Mononuclear cell (primary cell): ENCODE data around the gene CASP2. TPM values are rescaled to one million over a fixed set of nuclear protein-coding genes. Genes with fewer than 3 reads are reported as not detected.

ENCODE experiments used
- H3K27me3 ChIP-seq: 2 replicates; pipeline ENCODE4 v1.6.0; 2011; ENCODE audit warnings: low read length, control low read depth; ENCODE audit not compliant: insufficient read depth
- H3K4me1 ChIP-seq: 2 replicates; pipeline ENCODE4 v1.5.1; 2011; ENCODE audit warnings: mild to moderate bottlenecking, low read length, control low read depth; ENCODE audit not compliant: insufficient read depth
- H3K4me3 ChIP-seq: 2 replicates; pipeline ENCODE4 v1.5.1; 2011; ENCODE audit warnings: mild to moderate bottlenecking, low read length, moderate library complexity
- H3K9me3 ChIP-seq: 2 replicates; pipeline ENCODE4 v1.5.1; 2011; ENCODE audit warnings: low read depth, mild to moderate bottlenecking, control low read depth, low read length
- total RNA-seq: library from RNA; depleted of rRNA; stranded (reverse); fragments of >200 nt; gene quantifications from one replicate; pipeline ENCODE4 v1.2.3, GENCODE V29; 2012

CASP2 gene
- total RNA-seq, 1 donor = 13.7 TPM

DNA sequence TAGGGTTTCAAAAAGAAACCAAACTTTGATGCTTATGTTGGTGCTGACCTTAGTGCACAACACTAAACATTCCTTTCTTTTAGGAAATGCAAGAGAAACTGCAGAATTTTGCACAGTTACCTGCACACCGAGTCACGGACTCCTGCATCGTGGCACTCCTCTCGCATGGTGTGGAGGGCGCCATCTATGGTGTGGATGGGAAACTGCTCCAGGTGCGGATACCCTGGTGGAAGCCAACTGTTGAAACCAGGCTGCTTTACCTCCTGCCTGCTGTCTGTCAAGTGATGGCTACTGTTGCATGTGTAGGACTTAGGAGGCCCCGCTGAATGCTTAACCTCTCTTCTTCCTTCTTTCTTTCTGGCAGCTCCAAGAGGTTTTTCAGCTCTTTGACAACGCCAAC, 11.7 kb downstream of the CASP2 start:
- H3K4me1 ChIP-seq = peaks cover 48% of the 10 kb centered on the region
- no peak overlapping the region for H3K4me3 ChIP-seq
- H3K9me3 ChIP-seq = no peaks in the 10 kb centered on the region
- no peaks in the 10 kb centered on the region for H3K27me3 ChIP-seq

DNA sequence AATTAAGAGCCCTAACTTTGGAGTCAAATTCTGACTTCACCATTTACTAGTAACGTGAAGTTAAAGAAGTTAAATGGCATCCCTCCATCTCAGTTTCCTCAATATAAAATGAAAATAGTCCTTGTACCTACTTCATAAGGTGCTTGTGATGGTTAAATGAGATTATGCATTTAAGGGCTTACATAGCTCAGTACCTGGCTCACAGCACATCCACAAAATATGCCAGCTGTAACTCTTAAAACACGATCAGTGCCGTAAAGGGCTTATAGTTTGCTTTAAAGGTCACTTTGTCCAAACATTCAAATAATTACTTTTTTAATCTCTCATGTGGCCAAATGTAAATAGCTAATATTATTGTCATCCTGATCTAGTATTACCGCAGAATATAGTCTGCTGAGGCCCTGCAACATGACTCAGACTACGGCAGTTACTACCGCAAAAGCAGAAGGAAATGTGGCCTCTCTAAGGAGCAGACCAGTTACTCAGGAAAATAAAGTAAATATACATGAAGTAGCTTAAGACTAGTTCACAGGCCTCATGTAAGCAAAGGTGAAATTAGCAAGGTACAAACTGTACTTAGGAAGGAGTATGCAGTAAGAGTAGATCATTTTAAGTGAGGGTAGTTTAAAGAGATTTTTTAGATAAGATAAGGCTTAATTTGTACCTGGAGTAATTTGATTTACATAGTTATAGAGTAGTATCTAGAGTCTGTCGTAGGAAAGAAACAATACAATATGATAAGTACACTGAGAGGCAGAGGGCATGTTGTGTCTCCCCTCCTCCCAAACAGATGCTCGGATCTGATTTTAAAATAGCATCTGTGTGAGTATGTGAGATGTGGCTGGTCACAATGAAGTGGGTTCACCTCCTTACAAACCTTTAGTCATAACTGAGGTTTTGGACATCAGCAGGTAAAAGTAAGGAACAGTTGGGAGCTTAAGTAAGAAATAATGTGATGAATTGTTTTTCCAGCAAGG, 13.1 kb downstream of the CASP2 start:
- Histone ChIP-seq H3K9me3 (no peaks in the 10 kb centered on the region), H3K4me1 (peaks cover 36% of the 10 kb centered on the region), H3K4me3 (no peak overlapping the region), H3K27me3 (no peaks in the 10 kb centered on the region)

DNA sequence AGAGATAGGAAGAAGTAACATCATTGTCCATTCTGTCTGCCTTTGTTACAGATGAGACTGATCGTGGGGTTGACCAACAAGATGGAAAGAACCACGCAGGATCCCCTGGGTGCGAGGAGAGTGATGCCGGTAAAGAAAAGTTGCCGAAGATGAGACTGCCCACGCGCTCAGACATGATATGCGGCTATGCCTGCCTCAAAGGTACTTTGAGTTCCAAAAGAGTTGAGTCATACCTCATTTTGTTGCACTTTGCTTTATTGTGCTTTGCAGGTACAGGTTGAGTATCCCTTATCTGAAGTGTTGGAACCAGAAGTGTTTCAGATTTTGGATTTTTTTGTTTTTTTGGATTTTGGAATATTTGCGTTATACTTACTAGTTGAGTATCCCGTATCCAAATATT, 15.6 kb downstream of the CASP2 start:
- H3K4me3 ChIP-seq = no peak overlapping the region
- H3K9me3 ChIP-seq = no peaks in the 10 kb centered on the region
- peaks cover 28% of the 10 kb centered on the region for H3K4me1 ChIP-seq
- H3K27me3 ChIP-seq = no peaks in the 10 kb centered on the region

GRCh38 chr7:143304938-143305337, 16.8 kb downstream of the CASP2 start:
- H3K4me1 ChIP-seq = peaks cover 26% of the 10 kb centered on the region
- H3K9me3 ChIP-seq = no peaks in the 10 kb centered on the region
- no peak overlapping the region for H3K4me3 ChIP-seq
- no peaks in the 10 kb centered on the region for H3K27me3 ChIP-seq

DNA sequence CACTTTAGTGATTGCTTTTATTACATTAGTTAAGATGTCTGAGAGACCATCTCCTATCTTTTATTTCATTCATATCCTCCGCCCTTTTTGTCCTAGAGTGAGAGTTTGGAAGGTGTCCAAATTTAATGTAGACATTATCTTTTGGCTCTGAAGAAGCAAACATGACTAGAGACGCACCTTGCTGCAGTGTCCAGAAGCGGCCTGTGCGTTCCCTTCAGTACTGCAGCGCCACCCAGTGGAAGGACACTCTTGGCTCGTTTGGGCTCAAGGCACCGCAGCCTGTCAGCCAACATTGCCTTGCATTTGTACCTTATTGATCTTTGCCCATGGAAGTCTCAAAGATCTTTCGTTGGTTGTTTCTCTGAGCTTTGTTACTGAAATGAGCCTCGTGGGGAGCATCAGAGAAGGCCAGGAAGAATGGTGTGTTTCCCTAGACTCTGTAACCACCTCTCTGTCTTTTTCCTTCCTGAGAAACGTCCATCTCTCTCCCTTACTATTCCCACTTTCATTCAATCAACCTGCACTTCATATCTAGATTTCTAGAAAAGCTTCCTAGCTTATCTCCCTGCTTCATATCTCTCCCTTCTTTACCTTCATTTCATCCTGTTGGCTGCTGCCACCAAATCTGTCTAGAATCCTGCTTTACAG, 17.4 kb downstream of the CASP2 start:
- Histone ChIP-seq H3K4me3 (no peak overlapping the region), H3K4me1 (peaks cover 26% of the 10 kb centered on the region), H3K27me3 (no peaks in the 10 kb centered on the region), H3K9me3 (no peaks in the 10 kb centered on the region)

GRCh38 chr7:143308632-143309031, 20.5 kb downstream of the CASP2 start:
- H3K4me1 ChIP-seq = peaks cover 22% of the 10 kb centered on the region
- no peaks in the 10 kb centered on the region for H3K27me3 ChIP-seq
- H3K9me3 ChIP-seq = no peaks in the 10 kb centered on the region
- H3K4me3 ChIP-seq = no peak overlapping the region

DNA sequence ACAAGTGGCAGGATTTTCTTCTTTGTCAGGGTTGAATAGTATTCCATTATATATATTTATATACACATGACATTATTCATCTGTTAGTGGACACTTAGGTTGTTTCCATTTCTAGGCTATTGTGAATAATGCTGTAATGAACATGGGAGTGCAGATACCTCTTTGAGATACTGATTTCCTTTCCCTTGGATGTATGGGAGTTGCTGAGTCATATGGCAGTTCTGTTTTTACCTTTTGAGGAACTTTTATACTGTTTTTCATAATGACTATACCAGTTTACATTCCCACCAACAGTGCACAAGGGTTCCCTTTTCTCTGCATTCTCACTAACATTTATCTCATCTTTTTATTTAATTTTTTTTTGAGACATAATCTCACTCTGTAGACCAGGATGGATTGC, 26.0 kb downstream of the CASP2 start:
- no peaks in the 10 kb centered on the region for H3K27me3 ChIP-seq
- no peak overlapping the region for H3K4me3 ChIP-seq
- peaks cover 55% of the 10 kb centered on the region for H3K4me1 ChIP-seq
- H3K9me3 ChIP-seq = no peaks in the 10 kb centered on the region

- no peaks in the 10 kb centered on the region for H3K9me3 ChIP-seq
- H3K27me3 ChIP-seq = no peaks in the 10 kb centered on the region
- H3K4me3 ChIP-seq = no peak within 1 kb of the TSS
- peaks cover 46% of the 10 kb centered on the region for H3K4me1 ChIP-seq
These were observed 27.6 kb downstream of the CASP2 start, which contains the start of gene CLCN1 for GRCh38 chr7:143315776-143316175. TSS of gene CLCN1 (plus strand) at chr7:143316111. CDS start at chr7:143316213, 102 bp downstream.

GRCh38 chr7:143316492-143316891, 28.3 kb downstream of the CASP2 start:
- no peaks in the 10 kb centered on the region for H3K27me3 ChIP-seq
- no peak overlapping the region for H3K4me3 ChIP-seq
- peaks cover 39% of the 10 kb centered on the region for H3K4me1 ChIP-seq
- H3K9me3 ChIP-seq = no peaks in the 10 kb centered on the region

DNA sequence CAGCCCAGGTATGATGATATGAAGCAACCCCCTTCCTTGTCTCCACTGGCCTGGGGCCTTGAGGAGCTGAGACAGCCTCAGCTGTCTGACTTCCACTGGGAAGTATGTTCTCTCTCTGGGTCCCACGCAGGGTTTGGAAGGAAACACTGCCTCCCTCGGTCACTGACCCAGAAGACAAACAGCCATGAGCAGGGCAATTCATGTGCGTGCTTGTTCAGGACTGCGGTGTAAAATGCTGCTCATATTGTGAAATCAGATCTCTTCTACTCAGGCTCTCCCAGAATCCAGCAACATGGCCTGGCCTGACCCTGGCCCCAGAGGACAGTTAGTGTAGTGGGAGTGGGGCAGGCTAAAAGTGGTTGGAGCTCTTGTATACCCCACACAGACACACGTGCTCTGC, 30.5 kb downstream of the CASP2 start:
- Histone ChIP-seq H3K9me3 (no peaks in the 10 kb centered on the region), H3K4me3 (no peak overlapping the region), H3K4me1 (peaks cover 42% of the 10 kb centered on the region), H3K27me3 (no peaks in the 10 kb centered on the region)

- Histone ChIP-seq H3K4me1 (peaks cover 25% of the 10 kb centered on the region), H3K27me3 (no peaks in the 10 kb centered on the region), H3K9me3 (no peaks in the 10 kb centered on the region), H3K4me3 (no peak overlapping the region)
These were observed 32.5 kb downstream of the CASP2 start for GRCh38 chr7:143320620-143321019.

DNA sequence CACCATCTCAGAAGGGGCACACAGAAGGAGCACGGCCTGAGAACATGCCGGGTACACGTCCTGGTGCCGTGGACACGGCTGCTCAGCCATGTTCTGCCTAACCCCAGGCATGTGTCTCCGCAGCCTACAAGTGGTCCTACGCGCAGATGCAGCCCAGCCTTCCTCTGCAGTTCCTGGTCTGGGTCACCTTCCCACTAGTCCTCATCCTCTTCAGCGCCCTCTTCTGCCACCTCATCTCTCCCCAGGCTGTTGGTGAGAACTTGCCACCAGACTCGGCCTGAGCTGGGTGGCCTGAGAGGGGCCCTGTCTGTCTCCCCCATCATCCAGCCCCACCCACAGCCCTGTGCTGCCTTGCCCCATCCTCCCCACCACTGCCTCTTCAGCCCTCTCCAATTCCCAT, 33.1 kb downstream of the CASP2 start:
- Histone ChIP-seq H3K9me3 (no peaks in the 10 kb centered on the region), H3K4me1 (peaks cover 19% of the 10 kb centered on the region), H3K4me3 (no peak overlapping the region), H3K27me3 (no peaks in the 10 kb centered on the region)

- Histone ChIP-seq H3K27me3 (no peaks in the 10 kb centered on the region), H3K4me3 (no peak overlapping the region), H3K9me3 (no peaks in the 10 kb centered on the region), H3K4me1 (peaks cover 14% of the 10 kb centered on the region)
These were observed 33.6 kb downstream of the CASP2 start for GRCh38 chr7:143321734-143322133.

- H3K9me3 ChIP-seq = no peaks in the 10 kb centered on the region
- H3K27me3 ChIP-seq = no peaks in the 10 kb centered on the region
- H3K4me3 ChIP-seq = no peak overlapping the region
- peaks cover 13% of the 10 kb centered on the region for H3K4me1 ChIP-seq
These were observed 34.8 kb downstream of the CASP2 start for GRCh38 chr7:143322760-143323633.

GRCh38 chr7:143323653-143324052, 35.5 kb downstream of the CASP2 start:
- Histone ChIP-seq H3K4me3 (no peak overlapping the region), H3K4me1 (peaks cover 16% of the 10 kb centered on the region), H3K27me3 (no peaks in the 10 kb centered on the region), H3K9me3 (no peaks in the 10 kb centered on the region)
